ENCODE results near the gene SLC5A9. TPM values are rescaled to one million over a fixed set of nuclear protein-coding genes. Genes with fewer than 3 reads are reported as not detected.

The SLC5A9 gene
- total RNA-seq, 1 experiment from 2014 or later = not detected

DNA sequence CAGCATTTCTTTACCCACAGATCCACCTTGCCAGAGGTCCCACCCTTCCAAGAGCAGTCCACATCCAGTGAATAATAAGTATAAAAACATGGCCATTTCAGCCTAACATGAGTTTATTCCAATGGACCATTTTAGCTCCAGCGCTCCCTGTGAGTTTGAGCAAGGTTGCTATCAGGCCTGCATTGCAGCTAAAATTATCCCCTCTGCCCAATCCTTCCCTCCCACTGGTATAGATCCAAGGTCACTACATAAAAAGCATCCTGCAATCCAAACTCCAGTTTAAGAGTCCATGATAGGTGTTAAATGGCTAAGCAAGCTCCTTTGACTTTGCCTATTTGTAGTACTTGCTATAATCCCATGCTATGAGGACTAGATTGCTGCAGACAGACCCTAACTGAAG is 35.6 kb downstream of the SLC5A9 start:
- no peak overlapping the region for H4K8ac ChIP-seq (replicated peaks; ENCODE audit: insufficient read length, low read depth, low read length)
- H3K4me1 ChIP-seq (ENCODE audit: insufficient read depth, low read length) = no peaks in the 10 kb centered on the region
- Mint-ChIP-seq H3K4me3 (no peak overlapping the region), H3K4me1 (no peaks in the 10 kb centered on the region), H3K9me3 (no peaks in the 10 kb centered on the region), H3K27me3 (ENCODE audit: low read depth) (peaks cover 2% of the 10 kb centered on the region), H3K36me3 (ENCODE audit: insufficient read depth in 1 of 3, low read depth in 3 of 3) (no peaks in the 10 kb centered on the region), H3K27ac (no peak overlapping the region)
- no peak overlapping the region for H3K4me2 ChIP-seq (ENCODE audit: insufficient read depth, insufficient read length, low read length)
- no peaks in the 10 kb centered on the region for H4K20me1 ChIP-seq (ENCODE audit: control insufficient read depth, insufficient read depth, insufficient read length)
- no peak overlapping the region for H3T11ph ChIP-seq (ENCODE audit: low read length)
- H3K23ac ChIP-seq (ENCODE audit: insufficient read length, low read depth, low read length) = no peak overlapping the region
- no peak overlapping the region for H2BK12ac ChIP-seq (ENCODE audit: insufficient read length, low read depth, low read length)
- no peak overlapping the region for H2AFZ ChIP-seq (ENCODE audit: low read length)
- no peaks in the 10 kb centered on the region for H3K9me3 ChIP-seq (ENCODE audit: control insufficient read depth, low read depth, low read length)
- no peak overlapping the region for H2BK5ac ChIP-seq (ENCODE audit: insufficient read length, low read length)
- H2BK20ac ChIP-seq (ENCODE audit: low read depth, low read length, poor library complexity, severe bottlenecking) = no peak overlapping the region
- TF ChIP-seq, protein P1, sequence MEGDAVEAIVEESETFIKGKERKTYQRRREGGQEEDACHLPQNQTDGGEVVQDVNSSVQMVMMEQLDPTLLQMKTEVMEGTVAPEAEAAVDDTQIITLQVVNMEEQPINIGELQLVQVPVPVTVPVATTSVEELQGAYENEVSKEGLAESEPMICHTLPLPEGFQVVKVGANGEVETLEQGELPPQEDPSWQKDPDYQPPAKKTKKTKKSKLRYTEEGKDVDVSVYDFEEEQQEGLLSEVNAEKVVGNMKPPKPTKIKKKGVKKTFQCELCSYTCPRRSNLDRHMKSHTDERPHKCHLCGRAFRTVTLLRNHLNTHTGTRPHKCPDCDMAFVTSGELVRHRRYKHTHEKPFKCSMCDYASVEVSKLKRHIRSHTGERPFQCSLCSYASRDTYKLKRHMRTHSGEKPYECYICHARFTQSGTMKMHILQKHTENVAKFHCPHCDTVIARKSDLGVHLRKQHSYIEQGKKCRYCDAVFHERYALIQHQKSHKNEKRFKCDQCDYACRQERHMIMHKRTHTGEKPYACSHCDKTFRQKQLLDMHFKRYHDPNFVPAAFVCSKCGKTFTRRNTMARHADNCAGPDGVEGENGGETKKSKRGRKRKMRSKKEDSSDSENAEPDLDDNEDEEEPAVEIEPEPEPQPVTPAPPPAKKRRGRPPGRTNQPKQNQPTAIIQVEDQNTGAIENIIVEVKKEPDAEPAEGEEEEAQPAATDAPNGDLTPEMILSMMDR (conservative IDR thresholded peaks at IDR 0.05) = no peak
- H3K79me2 ChIP-seq (ENCODE audit: insufficient read depth, low read length) = no peaks in the 10 kb centered on the region
- no peak overlapping the region for H3K27ac ChIP-seq (ENCODE audit: insufficient read length, low read depth, low read length)
- no peak overlapping the region for H2AK5ac ChIP-seq (ENCODE audit: insufficient read length, low read length)
- no peak overlapping the region for H3K14ac ChIP-seq (ENCODE audit: insufficient read depth, low read length)
- no peak overlapping the region for H2BK15ac ChIP-seq (ENCODE audit: low read depth, low read length)
- no peaks in the 10 kb centered on the region for H3K27me3 ChIP-seq (ENCODE audit: insufficient read depth, low read length)
- H3K18ac ChIP-seq (ENCODE audit: insufficient read length, low read depth, low read length) = no peak overlapping the region
- H3K23me2 ChIP-seq (ENCODE audit: insufficient read length, low read depth, low read length, poor library complexity, severe bottlenecking) = no peaks in the 10 kb centered on the region
- no peak overlapping the region for H4K91ac ChIP-seq (ENCODE audit: insufficient read length, low read depth, low read length)
- H3K56ac ChIP-seq (ENCODE audit: insufficient read length, low read depth, low read length) = no peak overlapping the region
- no peak overlapping the region for H2BK120ac ChIP-seq (ENCODE audit: low read depth, low read length, poor library complexity, severe bottlenecking)
- no peaks in the 10 kb centered on the region for H3K79me1 ChIP-seq (ENCODE audit: insufficient read depth, low read depth, low read length, poor library complexity, severe bottlenecking)
- WGBS (ENCODE audit: extremely low coverage, insufficient read length, low lambda C conversion rate) = no CpG with 5 or more reads among the region's 1 CpG
- H3K9ac ChIP-seq (ENCODE audit: extremely low read depth, insufficient read length, low read length) = no peak overlapping the region
- no peak overlapping the region for H4K5ac ChIP-seq (ENCODE audit: insufficient read length, low read depth, low read length)
- no peak for DNase-seq
- no peak overlapping the region for H3K4ac ChIP-seq (ENCODE audit: low read depth, low read length)

All from H9 (cell line).